GM19099 (cell line): ENCODE results near the gene CCNH.

Source experiments
- POLR2A ChIP-seq: IDR thresholded peaks from 3 replicates; pipeline ENCODE4 v1.6.1; 2011; ENCODE audit warnings: low read depth; ENCODE audit not compliant: insufficient read length; ENCODE audit errors: extremely low read depth

Gene CCNH

DNA sequence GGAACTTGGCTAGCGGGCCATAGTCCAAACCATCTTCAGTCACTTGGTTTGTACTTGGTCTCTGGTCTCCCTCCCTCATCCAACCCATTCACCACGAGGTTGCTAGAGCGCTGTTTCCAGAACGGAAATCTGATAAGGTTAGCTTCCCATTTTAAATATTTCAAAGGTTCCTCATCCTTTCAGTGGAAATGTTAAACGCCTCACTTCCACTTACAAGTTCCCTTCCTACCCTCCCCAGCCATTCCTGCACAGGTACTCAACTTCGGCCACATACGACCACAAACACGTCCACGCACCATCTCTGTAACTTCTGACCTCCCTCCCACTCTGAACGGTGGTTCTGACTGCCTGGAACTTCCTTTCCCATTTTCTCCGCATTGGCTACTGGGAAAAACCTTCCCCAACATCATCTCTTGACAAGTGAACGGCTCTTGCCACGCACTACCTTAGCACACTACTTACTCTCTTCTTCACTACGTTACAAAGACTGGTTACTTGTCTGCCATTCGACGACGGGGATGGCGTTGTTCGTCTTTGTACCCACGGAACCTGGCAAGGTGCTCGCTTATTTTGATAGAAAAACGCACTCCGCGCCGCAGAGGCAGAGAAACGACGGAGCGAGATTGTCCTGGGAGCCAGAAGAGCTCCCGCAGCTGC, 629 bp downstream of the CCNH start:
- TF ChIP-seq POLR2A, result no peak

DNA sequence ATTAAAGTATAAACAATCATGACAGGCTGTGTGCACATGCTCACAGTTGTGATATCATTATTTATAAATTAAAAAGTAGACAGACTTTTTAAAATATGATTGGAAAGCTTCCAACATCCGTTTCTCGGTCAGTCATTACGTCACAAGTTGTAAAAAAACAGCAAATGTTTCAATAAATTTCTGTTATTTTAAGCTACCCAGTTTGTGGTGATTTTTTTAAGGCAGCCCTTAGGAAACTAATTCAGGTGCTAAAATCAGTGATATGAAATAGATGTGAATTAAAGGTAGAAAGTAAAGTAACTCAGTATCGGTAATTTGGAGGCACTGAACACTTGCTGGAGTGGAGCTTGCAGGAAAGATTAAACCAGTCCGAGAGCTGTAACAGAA, 1.2 kb downstream of the CCNH start:
- TF ChIP-seq POLR2A, result no peak

DNA sequence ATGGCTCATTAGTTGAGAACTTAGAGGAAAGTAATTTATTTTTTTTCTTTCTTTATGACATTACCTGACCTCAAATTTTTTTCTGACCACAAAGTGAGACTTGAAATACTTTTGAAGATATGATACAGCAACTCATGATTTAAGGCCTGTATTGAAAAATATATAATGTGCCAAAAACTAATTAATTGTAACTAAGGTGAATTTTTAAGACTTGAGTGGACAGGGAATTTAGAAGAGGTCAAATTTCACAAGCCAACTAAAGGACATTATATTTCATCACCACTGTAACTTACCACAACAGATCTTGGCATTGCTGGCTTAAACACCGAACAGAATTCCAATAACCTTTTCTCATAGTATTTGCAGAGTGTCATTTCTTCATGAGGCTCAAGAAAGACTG, 1.8 kb downstream of the CCNH start:
- no peak for TF ChIP-seq POLR2A

DNA sequence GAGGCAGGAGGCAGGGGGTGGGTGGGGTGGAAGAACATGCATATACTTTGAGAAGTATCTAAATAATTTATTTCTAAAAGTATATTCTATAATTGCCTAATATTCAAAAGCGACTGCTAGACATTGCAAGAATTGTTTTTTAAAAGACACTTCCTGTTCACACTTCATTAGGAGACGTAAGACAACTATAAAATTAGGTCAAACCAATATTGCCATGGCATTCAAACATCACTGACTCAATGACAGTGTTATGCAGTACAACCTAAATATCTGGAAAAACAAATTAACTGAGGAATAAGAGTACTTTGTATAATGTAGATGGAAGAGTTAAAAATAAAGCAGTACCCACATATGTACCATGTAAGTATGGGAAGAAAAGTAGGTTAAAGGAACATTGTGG, 4.5 kb downstream of the CCNH start:
- TF ChIP-seq POLR2A, result no peak

DNA sequence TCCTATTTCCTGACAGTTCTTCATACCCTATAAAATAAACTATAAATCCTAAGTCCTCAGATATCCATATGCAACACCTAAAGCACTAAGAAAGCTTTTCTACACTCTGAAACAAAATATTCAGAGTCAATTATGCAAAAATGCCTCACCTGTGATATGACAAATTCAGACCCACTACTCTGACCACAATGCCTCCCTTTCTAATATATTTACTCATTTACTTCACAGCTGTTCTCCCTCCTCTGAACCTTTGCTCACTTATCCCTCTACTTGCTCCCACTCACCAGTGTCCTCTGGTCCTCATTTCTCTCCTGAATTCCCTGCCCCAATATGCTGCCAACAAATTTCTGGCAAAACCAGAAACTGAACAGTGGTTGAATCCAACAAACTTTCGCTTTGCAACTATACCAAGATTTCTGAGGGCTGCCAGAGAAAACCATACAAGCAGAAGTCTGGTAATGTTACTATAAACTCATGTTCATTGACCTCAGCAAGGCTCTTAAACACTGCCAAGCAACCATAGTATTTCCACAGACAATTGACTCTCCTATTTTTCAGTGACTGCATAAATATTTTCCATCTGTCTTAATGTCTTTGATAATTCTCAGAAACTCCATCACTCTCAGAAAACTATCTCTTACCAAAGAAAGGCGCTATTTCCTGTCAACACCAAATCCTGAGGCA, 7.1 kb downstream of the CCNH start:
- TF ChIP-seq POLR2A, result no peak

DNA sequence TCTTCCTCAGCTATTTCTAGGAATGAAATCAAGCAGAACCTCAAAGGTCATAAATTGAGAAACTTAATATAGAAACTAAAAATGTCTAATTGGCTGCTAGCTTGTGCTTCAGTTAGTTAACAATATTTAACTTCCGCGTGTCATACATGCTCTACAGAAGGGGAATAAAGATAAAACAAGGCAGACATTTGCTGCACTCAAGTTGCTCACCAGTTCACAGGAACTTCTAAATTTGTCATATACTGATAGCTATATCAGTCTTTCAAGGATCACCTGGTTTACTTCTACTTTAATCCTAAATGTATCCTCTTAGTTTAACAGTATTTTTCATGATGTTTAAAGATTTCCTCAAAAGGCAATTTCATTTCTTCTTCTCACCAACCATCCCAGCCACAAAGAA, 8.4 kb downstream of the CCNH start:
- no peak for TF ChIP-seq POLR2A

DNA sequence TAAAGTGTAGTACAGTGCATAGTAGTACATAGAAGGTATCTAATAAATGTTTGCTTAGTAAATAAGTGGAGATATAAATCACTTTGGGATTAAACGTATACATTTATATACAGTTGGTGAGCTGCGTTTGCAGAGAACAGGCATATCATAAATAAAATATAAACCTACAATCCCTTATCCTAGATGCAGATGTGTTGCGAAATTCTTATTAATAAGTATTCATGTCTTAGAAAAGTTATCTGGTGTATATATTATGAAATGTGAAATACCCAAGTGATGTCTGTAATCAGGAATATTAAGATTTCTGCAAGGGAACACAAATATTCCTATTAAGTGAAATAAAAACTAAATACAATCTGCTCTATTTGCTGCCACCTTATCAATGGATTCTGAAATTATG, 8.8 kb downstream of the CCNH start:
- TF ChIP-seq POLR2A, result no peak

DNA sequence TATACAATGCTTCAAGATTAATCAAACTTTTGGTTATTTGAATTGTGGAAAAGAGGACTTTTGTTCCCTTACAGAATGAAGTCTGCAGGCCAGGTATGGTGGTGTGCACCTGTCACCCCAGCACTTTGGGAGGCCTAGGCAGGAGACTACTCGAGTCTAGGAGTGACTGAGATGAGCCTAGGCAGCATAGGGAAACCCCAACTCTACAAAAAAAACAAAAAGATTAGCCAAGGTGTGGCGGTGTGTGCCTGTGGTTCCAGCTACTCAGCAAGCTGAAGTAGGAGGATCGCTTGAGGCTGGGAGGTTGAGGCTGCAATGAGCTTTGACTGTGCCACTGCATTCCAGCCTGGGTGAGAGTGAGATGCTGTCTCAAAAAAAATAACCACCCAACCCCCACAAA, 9.3 kb downstream of the CCNH start:
- no peak for TF ChIP-seq POLR2A

DNA sequence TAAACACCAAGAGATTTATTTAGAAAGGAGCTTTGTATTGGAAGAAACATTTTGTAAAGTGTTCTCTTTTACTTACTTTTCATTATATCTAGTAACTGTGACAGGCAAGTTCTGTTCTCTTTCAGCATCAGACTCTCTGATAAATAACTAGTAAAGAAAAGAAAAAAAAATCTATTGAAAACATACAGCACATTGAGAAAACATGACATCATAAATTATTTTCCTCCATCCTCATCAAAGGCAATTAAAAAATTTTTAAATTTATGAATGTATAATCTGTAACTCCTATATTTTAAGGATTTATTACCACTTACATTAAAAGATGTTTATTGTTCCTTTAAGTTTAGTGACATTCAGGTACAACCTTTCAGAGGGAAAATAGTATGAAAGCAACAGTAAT, 11.1 kb downstream of the CCNH start:
- TF ChIP-seq POLR2A, result no peak

DNA sequence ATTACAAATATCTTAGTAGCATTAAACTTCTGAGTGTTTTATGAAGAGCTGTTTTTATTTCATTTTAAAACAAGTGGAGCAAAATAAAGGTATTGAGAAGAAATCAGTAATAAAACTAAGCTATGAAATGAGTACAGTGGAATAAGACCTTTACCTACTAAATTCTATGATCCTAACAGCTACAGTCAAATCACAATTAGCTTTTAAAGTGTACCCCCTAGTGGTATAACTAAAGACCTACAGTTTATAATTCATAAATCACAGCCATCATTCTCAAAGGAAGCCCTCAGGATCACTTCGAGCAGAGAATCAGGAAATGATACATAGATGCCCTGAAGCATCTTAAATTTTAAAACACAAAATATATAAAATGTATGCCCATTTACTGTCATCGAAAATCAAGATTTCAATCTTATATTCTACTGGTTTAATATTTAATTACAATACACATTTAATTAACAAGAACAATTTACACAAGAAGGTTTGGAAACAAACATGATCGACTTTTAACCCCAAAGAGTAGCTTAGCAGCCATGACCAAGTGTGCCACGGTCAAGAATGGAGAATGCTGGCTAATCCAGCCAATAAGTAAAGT, 12.3 kb downstream of the CCNH start:
- no peak for TF ChIP-seq POLR2A

DNA sequence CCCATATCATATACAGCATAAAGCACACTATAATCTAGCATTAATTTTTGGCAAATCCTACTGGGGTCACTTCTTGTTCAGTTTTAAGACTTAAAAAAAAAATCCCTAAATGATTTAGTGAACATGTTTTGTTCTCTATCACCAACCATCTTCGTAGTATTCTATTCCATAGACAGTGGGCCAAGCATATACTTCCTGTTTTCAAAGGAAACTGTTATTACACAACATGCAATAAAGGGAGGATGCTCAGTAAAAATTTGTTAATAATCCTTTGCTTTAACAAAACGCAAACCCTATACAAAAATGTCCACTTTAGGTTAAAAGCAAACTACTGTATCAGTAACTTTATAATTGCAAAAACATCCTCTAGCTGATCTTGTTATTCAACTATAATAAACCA, 13.0 kb downstream of the CCNH start:
- no peak for TF ChIP-seq POLR2A

DNA sequence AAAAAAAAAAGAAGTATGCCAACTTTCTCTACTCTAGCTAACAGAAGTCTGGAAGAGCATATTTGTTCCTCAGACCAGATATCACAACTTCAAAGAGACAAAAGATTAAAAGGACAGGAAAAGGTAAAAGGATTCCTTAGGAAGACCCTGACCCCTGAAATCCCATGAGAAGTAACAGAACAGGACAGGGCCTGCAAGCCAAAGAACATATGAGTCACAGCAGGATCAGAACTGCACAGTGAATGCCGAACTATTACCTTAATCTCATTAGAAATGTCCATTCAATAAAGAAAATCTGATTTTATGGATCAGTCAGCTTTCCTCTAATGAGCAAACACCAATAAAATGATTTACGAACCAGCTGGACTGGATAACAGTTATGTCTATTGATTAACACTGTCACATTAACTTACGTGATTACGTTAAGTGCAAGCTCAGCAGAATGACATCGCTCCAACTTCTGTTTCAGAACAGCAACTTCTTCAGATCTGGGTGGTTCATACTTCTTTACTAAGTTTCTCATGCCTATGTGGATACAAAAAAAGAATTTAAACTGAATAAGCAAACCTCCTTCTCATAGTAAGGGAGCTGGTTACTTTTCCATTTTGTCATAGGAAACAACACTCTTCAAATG, 13.6 kb downstream of the CCNH start:
- no peak for TF ChIP-seq POLR2A

DNA sequence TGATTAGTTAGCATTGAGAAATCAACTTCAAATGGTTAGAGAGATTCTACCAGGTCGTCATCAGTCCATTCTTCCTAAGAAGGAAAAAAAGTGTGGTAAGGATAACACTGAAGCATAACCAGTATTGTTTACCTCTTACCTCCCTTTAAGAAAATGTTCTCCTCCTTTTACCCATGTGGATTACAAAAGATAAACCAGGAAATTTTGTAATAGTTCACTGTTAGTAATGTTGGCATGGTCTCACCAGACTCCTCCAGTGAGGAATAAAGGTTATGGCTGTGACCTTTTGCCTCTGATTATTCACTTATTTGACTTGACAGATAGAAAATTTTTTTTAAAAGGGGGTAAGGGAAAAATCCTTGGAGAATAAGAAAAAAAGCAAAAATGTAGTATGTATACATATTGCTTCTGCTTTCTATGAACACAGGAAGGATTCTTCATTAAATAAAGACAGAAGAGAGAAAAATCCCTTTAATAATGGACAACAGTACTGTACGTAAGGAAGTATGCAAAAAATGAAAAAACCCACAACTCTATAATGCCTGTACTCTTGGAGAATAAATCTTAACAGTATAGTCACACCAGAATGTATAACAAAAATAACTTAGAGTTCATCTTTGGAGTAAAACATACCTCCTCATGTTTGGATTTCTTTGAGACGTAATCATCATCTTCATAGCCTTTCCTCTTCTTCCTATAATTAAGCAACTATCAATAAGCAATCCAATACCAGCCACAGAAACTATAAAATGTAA, 18.1 kb downstream of the CCNH start:
- TF ChIP-seq POLR2A, result no peak

DNA sequence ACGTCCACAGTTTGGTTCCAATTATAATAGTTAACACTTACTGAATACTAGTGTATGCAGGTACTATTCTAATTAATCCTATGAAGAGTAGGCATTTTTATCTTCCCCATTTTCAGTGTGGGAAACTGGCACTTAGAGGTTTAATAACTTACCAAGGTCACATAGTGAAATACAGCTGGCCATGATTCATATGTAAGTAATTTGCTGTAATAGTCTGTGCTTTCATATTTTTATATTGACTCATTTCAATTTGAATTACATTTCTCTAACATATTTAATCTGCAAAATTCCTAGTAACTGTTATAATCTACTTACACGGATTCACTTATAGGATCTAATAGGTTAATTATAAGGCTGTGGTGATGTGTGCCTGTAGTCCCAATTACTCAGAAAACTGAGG, 19.4 kb downstream of the CCNH start:
- no peak for TF ChIP-seq POLR2A

DNA sequence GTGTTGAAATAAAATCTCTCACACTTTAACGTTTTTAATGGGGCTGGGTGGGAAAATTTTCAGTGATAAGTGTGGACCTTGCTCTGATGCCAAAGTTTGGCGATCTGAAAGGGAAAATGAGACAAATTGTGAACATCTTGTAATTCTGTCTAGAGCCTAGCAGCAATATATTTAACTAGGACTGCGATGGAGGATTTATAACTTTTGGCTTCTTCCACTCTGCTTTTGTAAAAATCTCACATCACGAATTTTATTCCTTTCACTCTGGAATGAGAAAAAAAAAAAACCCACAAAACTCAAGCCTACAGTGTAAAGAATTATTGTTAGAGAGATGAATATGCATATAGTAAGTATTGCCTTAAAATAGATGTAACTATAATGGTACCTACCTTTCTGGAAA, 19.9 kb downstream of the CCNH start:
- TF ChIP-seq POLR2A, result no peak
